ENCODE results near the gene HDLBP.

Gene HDLBP

GRCh38 chr2:241291153-241291552 lies 24.3 kb downstream of the HDLBP start:
- Histone ChIP-seq H3K27me3 (ENCODE audit: low read depth, low read length) (no peaks in the 10 kb centered on the region), H3K4me1 (ENCODE audit: low read length) (no peaks in the 10 kb centered on the region), H3K27ac (ENCODE audit: low read length) (no peak overlapping the region), H3K4me2 (ENCODE audit: low read length) (no peak overlapping the region), H3K9ac (ENCODE audit: low read length) (no peak overlapping the region), H3K79me2 (ENCODE audit: low read length) (peaks cover 89% of the 10 kb centered on the region), H3K9me3 (ENCODE audit: insufficient read depth, low read length) (no peaks in the 10 kb centered on the region), H3K4me3 (ENCODE audit: low read length) (no peak overlapping the region), H2AFZ (ENCODE audit: low read depth, low read length) (no peak overlapping the region), H3K36me3 (replicated peaks; ENCODE audit: low read depth, low read length) (no peaks in the 10 kb centered on the region), H4K20me1 (ENCODE audit: insufficient read depth, low read length) (peaks cover 56% of the 10 kb centered on the region)
- TF ChIP-seq CTCF (IDR thresholded peaks at IDR 0.05; ENCODE audit: low read depth, low read length) (no peak), EZH2phosphoT487 (IDR thresholded peaks at IDR 0.05; ENCODE audit: low read depth) (no peak)

- no peak for TF ChIP-seq CTCF (IDR thresholded peaks at IDR 0.05; ENCODE audit: low read depth, low read length)
- TF ChIP-seq EZH2phosphoT487 (IDR thresholded peaks at IDR 0.05; ENCODE audit: low read depth), result no peak
- H3K4me1 ChIP-seq (ENCODE audit: low read length), result no peaks in the 10 kb centered on the region
- no peak overlapping the region for H3K4me3 ChIP-seq (ENCODE audit: low read length)
- peaks cover 80% of the 10 kb centered on the region for H3K79me2 ChIP-seq (ENCODE audit: low read length)
- no peak overlapping the region for H3K4me2 ChIP-seq (ENCODE audit: low read length)
- H3K27me3 ChIP-seq (ENCODE audit: low read depth, low read length), result no peaks in the 10 kb centered on the region
- H3K9ac ChIP-seq (ENCODE audit: low read length), result no peak overlapping the region
- H3K27ac ChIP-seq (ENCODE audit: low read length), result no peak overlapping the region
- H3K9me3 ChIP-seq (ENCODE audit: insufficient read depth, low read length), result no peaks in the 10 kb centered on the region
- no peaks in the 10 kb centered on the region for H3K36me3 ChIP-seq (replicated peaks; ENCODE audit: low read depth, low read length)
- peaks cover 44% of the 10 kb centered on the region for H4K20me1 ChIP-seq (ENCODE audit: insufficient read depth, low read length)
- H2AFZ ChIP-seq (ENCODE audit: low read depth, low read length), result no peak overlapping the region
Observed at GRCh38 chr2:241289597-241289996, 25.9 kb downstream of the HDLBP start.

GRCh38 chr2:241289053-241289452 lies 26.4 kb downstream of the HDLBP start:
- Histone ChIP-seq H3K27ac (ENCODE audit: low read length) (no peak overlapping the region), H3K4me1 (ENCODE audit: low read length) (no peaks in the 10 kb centered on the region), H4K20me1 (ENCODE audit: insufficient read depth, low read length) (peaks cover 45% of the 10 kb centered on the region), H3K27me3 (ENCODE audit: low read depth, low read length) (no peaks in the 10 kb centered on the region), H3K4me3 (ENCODE audit: low read length) (no peak overlapping the region), H3K36me3 (replicated peaks; ENCODE audit: low read depth, low read length) (no peaks in the 10 kb centered on the region), H3K79me2 (ENCODE audit: low read length) (peaks cover 81% of the 10 kb centered on the region), H3K9me3 (ENCODE audit: insufficient read depth, low read length) (no peaks in the 10 kb centered on the region), H3K4me2 (ENCODE audit: low read length) (no peak overlapping the region), H3K9ac (ENCODE audit: low read length) (no peak overlapping the region), H2AFZ (ENCODE audit: low read depth, low read length) (no peak overlapping the region)
- TF ChIP-seq EZH2phosphoT487 (IDR thresholded peaks at IDR 0.05; ENCODE audit: low read depth), result no peak
- no peak for TF ChIP-seq CTCF (IDR thresholded peaks at IDR 0.05; ENCODE audit: low read depth, low read length)

- no peaks in the 10 kb centered on the region for H3K36me3 ChIP-seq (replicated peaks; ENCODE audit: low read depth, low read length)
- no peak overlapping the region for H3K27ac ChIP-seq (ENCODE audit: low read length)
- H3K4me2 ChIP-seq (ENCODE audit: low read length), result no peak overlapping the region
- H3K9me3 ChIP-seq (ENCODE audit: insufficient read depth, low read length), result no peaks in the 10 kb centered on the region
- H3K4me3 ChIP-seq (ENCODE audit: low read length), result no peak overlapping the region
- no peaks in the 10 kb centered on the region for H3K27me3 ChIP-seq (ENCODE audit: low read depth, low read length)
- H3K79me2 ChIP-seq (ENCODE audit: low read length), result peaks cover 76% of the 10 kb centered on the region
- H4K20me1 ChIP-seq (ENCODE audit: insufficient read depth, low read length), result peaks cover 43% of the 10 kb centered on the region
- no peak overlapping the region for H2AFZ ChIP-seq (ENCODE audit: low read depth, low read length)
- TF ChIP-seq EZH2phosphoT487 (IDR thresholded peaks at IDR 0.05; ENCODE audit: low read depth) (no peak), CTCF (IDR thresholded peaks at IDR 0.05; ENCODE audit: low read depth, low read length) (no peak)
- no peak overlapping the region for H3K9ac ChIP-seq (ENCODE audit: low read length)
- H3K4me1 ChIP-seq (ENCODE audit: low read length), result no peaks in the 10 kb centered on the region
Observed at GRCh38 chr2:241288324-241288888, 27.1 kb downstream of the HDLBP start.

All from OCI-LY3 (cell line).